ENCODE measurements around the gene GTF3A.
"Not testable (repeated sequence)": the region's sequence is repeated elsewhere in the genome, so short reads cannot be mapped to it uniquely, and the experiment has no call there.

Gene GTF3A

GRCh38 chr13:27396252-27396846 lies 28.1 kb upstream of the GTF3A start:
- H3K36me3 ChIP-seq (ENCODE audit: control insufficient read depth in 4 of 4, insufficient read depth in 4 of 4, low read length in 3 of 4) = no peaks in the 10 kb centered on the region
- POLR2A ChIA-PET = no interaction called here
- no peaks in the 10 kb centered on the region for H3K9me3 ChIP-seq (ENCODE audit: control extremely low read depth in 1 of 5, control insufficient read depth in 4 of 5, insufficient read depth in 2 of 5, low read depth in 1 of 5, low read length in 4 of 5)
- H3K4me1 ChIP-seq (ENCODE audit: control extremely low read depth in 1 of 4, control insufficient read depth in 4 of 4, insufficient read depth in 4 of 4, low read length in 3 of 4) = peaks cover 3 to 16% (median 5%) of the 10 kb centered on the region in 4 experiments
- no peaks in the 10 kb centered on the region for H3K27me3 ChIP-seq (replicated peaks in 2 of 5; ENCODE audit: control insufficient read depth in 4 of 5, insufficient read depth in 5 of 5, low read length in 4 of 5)
- no peak for DNase-seq
- no peak overlapping the region for H3K4me3 ChIP-seq (ENCODE audit: control insufficient read depth in 1 of 7, extremely low read depth in 1 of 7, insufficient read depth in 4 of 7, low read depth in 2 of 7, low read length in 6 of 7)
- CTCF ChIA-PET = interaction anchor here (1.3 to 3.1 kb wide), 3 partner anchors 13 to 19 kb away, joined by 3 to 9 read pairs (median 4); no protein-coding TSS in a partner anchor
- no peak overlapping the region for H3K27ac ChIP-seq (ENCODE audit: insufficient read depth in 1 of 2, low read depth in 1 of 2, low read length in 2 of 2, poor library complexity in 1 of 2, severe bottlenecking in 2 of 2)
- 88% methylated on average over 4 of the region's 7 CpGs for WGBS (ENCODE audit: insufficient coverage)

- ChIA-PET CTCF (interaction anchor here (1.0 to 1.9 kb wide), 2 partner anchors 14 to 28 kb away, joined by 3 to 5 read pairs; no protein-coding TSS in a partner anchor), POLR2A (no interaction called here)
- 68% methylated on average over 4 of the region's 4 CpGs for WGBS (ENCODE audit: insufficient coverage)
- no peaks in the 10 kb centered on the region for H3K36me3 ChIP-seq (ENCODE audit: control insufficient read depth in 4 of 4, insufficient read depth in 4 of 4, low read length in 3 of 4)
- no peaks in the 10 kb centered on the region for H3K9me3 ChIP-seq (ENCODE audit: control extremely low read depth in 1 of 5, control insufficient read depth in 4 of 5, insufficient read depth in 2 of 5, low read depth in 1 of 5, low read length in 4 of 5)
- H3K4me3 ChIP-seq (ENCODE audit: control insufficient read depth in 1 of 7, extremely low read depth in 1 of 7, insufficient read depth in 4 of 7, low read depth in 2 of 7, low read length in 6 of 7) = no peak overlapping the region
- no peak overlapping the region for H3K27ac ChIP-seq (ENCODE audit: insufficient read depth in 1 of 2, low read depth in 1 of 2, low read length in 2 of 2, poor library complexity in 1 of 2, severe bottlenecking in 2 of 2)
- peaks cover 4 to 23% (median 12%) of the 10 kb centered on the region in 4 experiments for H3K4me1 ChIP-seq (ENCODE audit: control extremely low read depth in 1 of 4, control insufficient read depth in 4 of 4, insufficient read depth in 4 of 4, low read length in 3 of 4)
- no peaks in the 10 kb centered on the region for H3K27me3 ChIP-seq (replicated peaks in 2 of 5; ENCODE audit: control insufficient read depth in 4 of 5, insufficient read depth in 5 of 5, low read length in 4 of 5)
- peak in 1 of 3 donors; percentile 35 for DNase-seq
Measured at GRCh38 chr13:27398360-27398759, 26.1 kb upstream of the GTF3A start.

- CTCF ChIA-PET = interaction anchor here (0.6 to 1.8 kb wide), 6 partner anchors 25 to 553 kb away, joined by 3 to 4 read pairs (median 3); no protein-coding TSS in a partner anchor
- H3K9me3 ChIP-seq (ENCODE audit: control extremely low read depth in 1 of 5, control insufficient read depth in 4 of 5, insufficient read depth in 2 of 5, low read depth in 1 of 5, low read length in 4 of 5); H3K36me3 ChIP-seq (ENCODE audit: control insufficient read depth in 4 of 4, insufficient read depth in 4 of 4, low read length in 3 of 4); H3K4me3 ChIP-seq (ENCODE audit: control insufficient read depth in 1 of 7, extremely low read depth in 1 of 7, insufficient read depth in 4 of 7, low read depth in 2 of 7, low read length in 6 of 7); DNase-seq; H3K27me3 ChIP-seq (replicated peaks in 2 of 5; ENCODE audit: control insufficient read depth in 4 of 5, insufficient read depth in 5 of 5, low read length in 4 of 5); H3K27ac ChIP-seq (ENCODE audit: insufficient read depth in 1 of 2, low read depth in 1 of 2, low read length in 2 of 2, poor library complexity in 1 of 2, severe bottlenecking in 2 of 2): not testable (repeated sequence)
- H3K4me1 ChIP-seq (ENCODE audit: control extremely low read depth in 1 of 4, control insufficient read depth in 4 of 4, insufficient read depth in 4 of 4, low read length in 3 of 4) = peaks cover 4 to 37% (median 27%) of the 10 kb centered on the region in 4 experiments
- WGBS (ENCODE audit: insufficient coverage) = 100% methylated on average over 6 of the region's 6 CpGs
- POLR2A ChIA-PET = interaction anchor here (0.8 kb wide), 1 partner anchor 98 kb away, joined by 3 read pairs; no protein-coding TSS in a partner anchor
Measured at GRCh38 chr13:27400405-27400804, 24.0 kb upstream of the GTF3A start.

- peaks cover 4 to 42% (median 27%) of the 10 kb centered on the region in 4 experiments for H3K4me1 ChIP-seq (ENCODE audit: control extremely low read depth in 1 of 4, control insufficient read depth in 4 of 4, insufficient read depth in 4 of 4, low read length in 3 of 4)
- no peak overlapping the region for H3K27ac ChIP-seq (ENCODE audit: insufficient read depth in 1 of 2, low read depth in 1 of 2, low read length in 2 of 2, poor library complexity in 1 of 2, severe bottlenecking in 2 of 2)
- H3K4me3 ChIP-seq (ENCODE audit: control insufficient read depth in 1 of 7, extremely low read depth in 1 of 7, insufficient read depth in 4 of 7, low read depth in 2 of 7, low read length in 6 of 7) = peak overlapping the region in 1 of 7 experiments; percentile 25
- no peaks in the 10 kb centered on the region for H3K9me3 ChIP-seq (ENCODE audit: control extremely low read depth in 1 of 5, control insufficient read depth in 4 of 5, insufficient read depth in 2 of 5, low read depth in 1 of 5, low read length in 4 of 5)
- H3K27me3 ChIP-seq (replicated peaks in 2 of 5; ENCODE audit: control insufficient read depth in 4 of 5, insufficient read depth in 5 of 5, low read length in 4 of 5) = no peaks in the 10 kb centered on the region
- CTCF ChIA-PET = interaction anchor here (0.7 to 3.3 kb wide), 7 partner anchors 12 to 76 kb away, joined by 3 to 9 read pairs (median 3); no protein-coding TSS in a partner anchor
- POLR2A ChIA-PET = interaction anchor here (0.6 kb wide), 1 partner anchor 26 kb away, joined by 11 read pairs; no protein-coding TSS in a partner anchor
- DNase-seq = peak; percentile 56 to 86 (median 75)
- 0% methylated on average over 1 of the region's 3 CpGs for WGBS (ENCODE audit: insufficient coverage)
- H3K36me3 ChIP-seq (ENCODE audit: control insufficient read depth in 4 of 4, insufficient read depth in 4 of 4, low read length in 3 of 4) = no peaks in the 10 kb centered on the region
Measured at GRCh38 chr13:27401210-27401609, 23.2 kb upstream of the GTF3A start.

- H3K27ac ChIP-seq (ENCODE audit: insufficient read depth in 1 of 2, low read depth in 1 of 2, low read length in 2 of 2, poor library complexity in 1 of 2, severe bottlenecking in 2 of 2) = no peak overlapping the region
- CTCF ChIA-PET = interaction anchor here (0.5 to 3.3 kb wide), 11 partner anchors 21 to 593 kb away, joined by 3 to 9 read pairs (median 3); partner anchors contain the start of genes GTF3A and LNX2
- POLR2A ChIA-PET = no interaction called here
- H3K27me3 ChIP-seq (replicated peaks in 2 of 5; ENCODE audit: control insufficient read depth in 4 of 5, insufficient read depth in 5 of 5, low read length in 4 of 5) = no peaks in the 10 kb centered on the region
- WGBS (ENCODE audit: insufficient coverage) = 94% methylated on average over 2 of the region's 3 CpGs
- peak in 2 of 3 donors; percentile 44 to 67 for DNase-seq
- no peaks in the 10 kb centered on the region for H3K36me3 ChIP-seq (ENCODE audit: control insufficient read depth in 4 of 4, insufficient read depth in 4 of 4, low read length in 3 of 4)
- peaks cover 4 to 47% (median 28%) of the 10 kb centered on the region in 4 experiments for H3K4me1 ChIP-seq (ENCODE audit: control extremely low read depth in 1 of 4, control insufficient read depth in 4 of 4, insufficient read depth in 4 of 4, low read length in 3 of 4)
- H3K9me3 ChIP-seq (ENCODE audit: control extremely low read depth in 1 of 5, control insufficient read depth in 4 of 5, insufficient read depth in 2 of 5, low read depth in 1 of 5, low read length in 4 of 5) = no peaks in the 10 kb centered on the region
- H3K4me3 ChIP-seq (ENCODE audit: control insufficient read depth in 1 of 7, extremely low read depth in 1 of 7, insufficient read depth in 4 of 7, low read depth in 2 of 7, low read length in 6 of 7) = no peak overlapping the region
Measured at GRCh38 chr13:27403203-27403678, 21.2 kb upstream of the GTF3A start.

GRCh38 chr13:27403727-27404385 lies 20.6 kb upstream of the GTF3A start:
- POLR2A ChIA-PET = no interaction called here
- 10% methylated on average over 8 of the region's 10 CpGs for WGBS (ENCODE audit: insufficient coverage)
- no peaks in the 10 kb centered on the region for H3K27me3 ChIP-seq (replicated peaks in 2 of 5; ENCODE audit: control insufficient read depth in 4 of 5, insufficient read depth in 5 of 5, low read length in 4 of 5)
- no peak overlapping the region for H3K4me3 ChIP-seq (ENCODE audit: control insufficient read depth in 1 of 7, extremely low read depth in 1 of 7, insufficient read depth in 4 of 7, low read depth in 2 of 7, low read length in 6 of 7)
- DNase-seq = peak in 1 of 3 donors; percentile 17
- no peaks in the 10 kb centered on the region for H3K36me3 ChIP-seq (ENCODE audit: control insufficient read depth in 4 of 4, insufficient read depth in 4 of 4, low read length in 3 of 4)
- CTCF ChIA-PET = interaction anchor here (0.5 to 3.4 kb wide), 14 partner anchors 20 to 593 kb away, joined by 3 to 18 read pairs (median 4); partner anchors contain the start of genes GTF3A and LNX2
- H3K9me3 ChIP-seq (ENCODE audit: control extremely low read depth in 1 of 5, control insufficient read depth in 4 of 5, insufficient read depth in 2 of 5, low read depth in 1 of 5, low read length in 4 of 5) = no peaks in the 10 kb centered on the region
- peaks cover 4 to 47% (median 28%) of the 10 kb centered on the region in 4 experiments for H3K4me1 ChIP-seq (ENCODE audit: control extremely low read depth in 1 of 4, control insufficient read depth in 4 of 4, insufficient read depth in 4 of 4, low read length in 3 of 4)
- H3K27ac ChIP-seq (ENCODE audit: insufficient read depth in 1 of 2, low read depth in 1 of 2, low read length in 2 of 2, poor library complexity in 1 of 2, severe bottlenecking in 2 of 2) = no peak overlapping the region

All from common myeloid progenitor, CD34-positive (primary cell).